K562 (cell line): ENCODE data around the gene STUB1. TPM values are rescaled to one million over a fixed set of nuclear protein-coding genes. Genes with fewer than 3 reads are reported as not detected.

ENCODE experiments used
- CSDE1 ChIP-seq, 2 experiments: fragments of 450-650 bp; IDR thresholded peaks; 2 replicates each; pipeline ENCODE4 v1.6.1; 2016; ENCODE audit warnings: mild to moderate bottlenecking in 1 of 2
- ELK1 ChIP-seq: sonication (generic); formaldehyde crosslinking; IDR thresholded peaks from 2 replicates; pipeline ENCODE4 v1.8.1; 2022; ENCODE audit warnings: missing genetic modification reagents
- PPARD ChIP-seq: fragments of 250-450 bp; sonication (Bioruptor Pico); IDR thresholded peaks from 2 replicates; pipeline ENCODE4 v1.8.0; 2022; ENCODE audit warnings: inconsistent platforms, mild to moderate bottlenecking, moderate library complexity
- REST ChIP-seq, 2 experiments: fragments of 450-650 bp; formaldehyde crosslinking in 1 of 2; IDR thresholded peaks; 2 replicates each; pipeline versions ENCODE4 v1.4.0 to v1.6.1; 2014 to 2020; ENCODE audit warnings: mild to moderate bottlenecking in 2 of 2, borderline replicate concordance in 1 of 2, low read depth in 1 of 2
- THAP12 ChIP-seq: fragments of 250-450 bp; sonication (Bioruptor Pico); IDR thresholded peaks from 2 replicates; pipeline ENCODE4 v1.9.0; 2021; ENCODE audit warnings: mild to moderate bottlenecking, inconsistent platforms
- ZBTB12 ChIP-seq: fragments of 250-450 bp; sonication (Bioruptor Pico); IDR thresholded peaks from 2 replicates; pipeline ENCODE4 v1.4.0; 2020
- polyA plus RNA-seq, 8 experiments: library from polyadenylated mRNA; depleted of rRNA in 4 of 8; stranded (reverse) in 5 of 8; unstranded in 3 of 8; fragments of >200 nt; fragmentation: Nextera tagmentation in 2 of 8; fragmentation: Illumina TruSeq in 1 of 8; extraction: Ambion mirVana in 2 of 8; extraction: Trizol in 1 of 8; gene quantifications; 2 replicates each; pipeline versions ENCODE4 v1.2.1 to v1.2.3, GENCODE V29; 2011 to 2014; ENCODE audit warnings: inconsistent platforms in 1 of 8, missing spikeins in 1 of 8
- total RNA-seq, 7 experiments: library from RNA; depleted of rRNA in 6 of 7; stranded (reverse); fragments of >200 nt in 6 of 7; fragmentation: Illumina TruSeq in 2 of 7; extraction: Trizol in 2 of 7; gene quantifications; 2 replicates each; pipeline versions ENCODE4 v1.2.1 to v1.2.3, GENCODE V29; 2011 to 2021; ENCODE audit warnings: low replicate concordance in 1 of 7
- TF ChIP-seq, protein P1 (sequence below): conservative IDR thresholded peaks from 2 replicates; pipeline ENCODE4 v1.6.1; 2011; ENCODE audit warnings: low read depth, mild to moderate bottlenecking, low read length; ENCODE audit not compliant: control insufficient read depth
- TF ChIP-seq, protein P2 (sequence below): fragments of 250-450 bp; sonication (Bioruptor Pico); IDR thresholded peaks from 2 replicates; pipeline ENCODE4 v1.8.0; 2022; ENCODE audit warnings: moderate library complexity, mild to moderate bottlenecking, inconsistent platforms

STUB1 gene
- total and polyA plus RNA-seq, 9 of the 15 experiments (the other 6 are each of a cell fraction or from before 2014, with no cell fraction given), result 10.6 to 251 (median 152) TPM

DNA sequence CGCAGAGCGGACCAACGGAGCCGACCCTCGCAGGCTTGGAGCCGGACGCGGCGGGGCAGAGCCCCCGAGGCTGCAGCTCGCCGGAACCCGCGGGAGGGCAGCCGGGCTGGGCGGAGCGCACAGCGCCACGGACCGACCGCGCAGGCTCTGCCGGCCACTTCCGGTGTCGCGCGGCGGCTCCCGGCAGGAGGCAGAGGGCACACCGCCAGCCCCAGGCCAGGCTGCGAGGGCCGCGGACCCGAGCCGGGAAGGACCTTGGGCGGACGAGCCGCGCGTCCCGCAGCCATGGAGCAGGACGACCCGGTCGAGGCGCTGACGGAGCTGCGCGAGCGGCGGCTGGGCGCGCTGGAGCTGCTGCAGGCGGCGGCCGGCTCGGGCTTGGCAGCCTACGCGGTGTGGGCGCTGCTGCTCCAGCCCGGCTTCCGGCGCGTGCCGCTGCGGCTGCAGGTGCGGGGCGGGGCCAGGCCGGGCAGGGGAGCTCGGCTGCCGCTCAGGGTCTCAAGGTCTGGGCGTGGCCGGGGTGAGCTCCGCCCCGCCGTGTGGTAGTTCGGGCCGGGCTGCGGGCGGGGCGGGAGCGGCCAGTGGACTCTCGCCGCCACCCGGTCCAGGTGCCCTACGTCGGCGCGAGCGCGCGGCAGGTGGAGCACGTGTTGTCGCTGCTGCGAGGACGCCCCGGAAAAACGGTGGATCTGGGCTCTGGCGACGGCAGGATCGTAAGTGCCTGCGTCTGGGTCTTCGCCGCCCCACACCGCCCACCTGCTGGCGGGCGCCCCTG is 41.0 kb downstream of the STUB1 start, which contains the start of gene ANTKMT (continued):
- TF ChIP-seq, protein P1, sequence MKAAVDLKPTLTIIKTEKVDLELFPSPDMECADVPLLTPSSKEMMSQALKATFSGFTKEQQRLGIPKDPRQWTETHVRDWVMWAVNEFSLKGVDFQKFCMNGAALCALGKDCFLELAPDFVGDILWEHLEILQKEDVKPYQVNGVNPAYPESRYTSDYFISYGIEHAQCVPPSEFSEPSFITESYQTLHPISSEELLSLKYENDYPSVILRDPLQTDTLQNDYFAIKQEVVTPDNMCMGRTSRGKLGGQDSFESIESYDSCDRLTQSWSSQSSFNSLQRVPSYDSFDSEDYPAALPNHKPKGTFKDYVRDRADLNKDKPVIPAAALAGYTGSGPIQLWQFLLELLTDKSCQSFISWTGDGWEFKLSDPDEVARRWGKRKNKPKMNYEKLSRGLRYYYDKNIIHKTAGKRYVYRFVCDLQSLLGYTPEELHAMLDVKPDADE, result peak; percentile 82
- peak; percentile 35; the same call in 1 of the 2 replicates for TF ChIP-seq REST (IDR thresholded peaks at IDR 0.05; ENCODE audit: borderline replicate concordance)
- TF ChIP-seq REST (CRISPR knock-in tag; IDR thresholded peaks at IDR 0.05; ENCODE audit: low read depth), result peak; percentile 82
- no peak for TF ChIP-seq ELK1 (CRISPR knock-in tag)
- peak; percentile 80 for TF ChIP-seq THAP12 (CRISPR knock-in tag)
- TF ChIP-seq PPARD (CRISPR knock-in tag), result no peak
- peak; percentile 44; the same call in 1 of the 2 replicates for TF ChIP-seq ZBTB12 (CRISPR knock-in tag)
- no peak for TF ChIP-seq CSDE1 (IDR thresholded peaks at IDR 0.05)
- TF ChIP-seq, protein P2, sequence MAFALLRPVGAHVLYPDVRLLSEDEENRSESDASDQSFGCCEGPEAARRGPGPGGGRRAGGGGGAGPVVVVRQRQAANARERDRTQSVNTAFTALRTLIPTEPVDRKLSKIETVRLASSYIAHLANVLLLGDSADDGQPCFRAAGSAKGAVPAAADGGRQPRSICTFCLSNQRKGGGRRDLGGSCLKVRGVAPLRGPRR (CRISPR knock-in tag), result no peak
